HepG2 (cell line): ENCODE data around the gene CNN3. TPM values are rescaled to one million over a fixed set of nuclear protein-coding genes. Genes with fewer than 3 reads are reported as not detected.

ENCODE experiments used
- ASH2L ChIP-seq: fragments of 300-600, 200-600 bp; sonication (generic); IDR thresholded peaks from 2 replicates; pipeline ENCODE4 v1.7.0; 2017; ENCODE audit warnings: low read depth, mild to moderate bottlenecking, moderate library complexity, mixed read lengths, low read length; ENCODE audit not compliant: insufficient read length
- IRF1 ChIP-seq: sonication (generic); formaldehyde crosslinking; IDR thresholded peaks from 2 replicates; pipeline ENCODE4 v1.4.0; 2020; ENCODE audit warnings: low read depth, mild to moderate bottlenecking, missing genetic modification reagents
- ISL2 ChIP-seq: sonication (generic); formaldehyde crosslinking; IDR thresholded peaks from 2 replicates; pipeline ENCODE4 v1.5.0; 2020; ENCODE audit warnings: missing genetic modification reagents
- KAT8 ChIP-seq: IDR thresholded peaks from 2 replicates; pipeline ENCODE4 v1.6.1; 2016; ENCODE audit warnings: missing genetic modification reagents, missing compliant biosample characterization
- NFKB2 ChIP-seq: sonication (generic); formaldehyde crosslinking; IDR thresholded peaks from 2 replicates; pipeline ENCODE4 v1.4.0; 2020; ENCODE audit warnings: missing genetic modification reagents, borderline replicate concordance
- PLSCR1 ChIP-seq: sonication (generic); formaldehyde crosslinking; IDR thresholded peaks from 2 replicates; pipeline ENCODE4 v1.5.0; 2020; ENCODE audit warnings: missing genetic modification reagents, mild to moderate bottlenecking, borderline replicate concordance
- REPIN1 ChIP-seq: sonication (generic); formaldehyde crosslinking; IDR thresholded peaks from 2 replicates; pipeline ENCODE4 v1.8.0; 2022; ENCODE audit warnings: missing genetic modification reagents, low read depth, mild to moderate bottlenecking, borderline replicate concordance
- SP1 ChIP-seq, 2 experiments: fragments of 450-650 bp in 1 of 2; sonication (generic) in 1 of 2; formaldehyde crosslinking in 1 of 2; IDR thresholded peaks; 2 replicates each; pipeline versions ENCODE4 v1.4.0 to v1.6.1; 2016 to 2020; ENCODE audit warnings: missing genetic modification reagents in 1 of 2
- SYNCRIP ChIP-seq: fragments of 200-400 bp; formaldehyde crosslinking; IDR thresholded peaks from 2 replicates; pipeline ENCODE4 v1.6.1; 2018; ENCODE audit warnings: mild to moderate bottlenecking, low read depth, low read length; ENCODE audit not compliant: insufficient read depth
- TCF12 ChIP-seq, 2 experiments: fragments of 450-650 bp in 1 of 2; sonication (generic) in 1 of 2; formaldehyde crosslinking in 1 of 2; IDR thresholded peaks; 2 replicates each; pipeline versions ENCODE4 v1.6.1 to v1.8.0; 2017 to 2022; ENCODE audit warnings: antibody characterized with exemption in 1 of 2, mild to moderate bottlenecking in 1 of 2, missing genetic modification reagents in 1 of 2, moderate library complexity in 1 of 2
- ZNF136 ChIP-seq: sonication (generic); formaldehyde crosslinking; IDR thresholded peaks from 2 replicates; pipeline ENCODE4 v1.8.1; 2022; ENCODE audit warnings: low read depth, mild to moderate bottlenecking, moderate library complexity, missing genetic modification reagents
- ZNF256 ChIP-seq: sonication (generic); formaldehyde crosslinking; conservative IDR thresholded peaks from 2 replicates; pipeline ENCODE4 v1.4.0; 2020; ENCODE audit warnings: missing genetic modification reagents
- ZNF414 ChIP-seq: sonication (generic); formaldehyde crosslinking; IDR thresholded peaks from 2 replicates; pipeline ENCODE4 v1.5.0; 2020; ENCODE audit warnings: missing genetic modification reagents
- ZNF446 ChIP-seq: sonication (generic); formaldehyde crosslinking; IDR thresholded peaks from 2 replicates; pipeline ENCODE4 v1.5.0; 2020; ENCODE audit warnings: mild to moderate bottlenecking, missing genetic modification reagents
- ZNF460 ChIP-seq: sonication (generic); formaldehyde crosslinking; IDR thresholded peaks from 2 replicates; pipeline ENCODE4 v1.5.1; 2020; ENCODE audit warnings: missing genetic modification reagents, mild to moderate bottlenecking, borderline replicate concordance
- ZNF563 ChIP-seq: sonication (generic); formaldehyde crosslinking; IDR thresholded peaks from 2 replicates; pipeline ENCODE4 v1.8.0; 2022; ENCODE audit warnings: mild to moderate bottlenecking, moderate library complexity, missing genetic modification reagents
- ZNF577 ChIP-seq: sonication (generic); formaldehyde crosslinking; IDR thresholded peaks from 2 replicates; pipeline ENCODE4 v1.4.0; 2020; ENCODE audit warnings: mild to moderate bottlenecking, low read depth, missing genetic modification reagents, borderline replicate concordance
- ZNF607 ChIP-seq: sonication (generic); formaldehyde crosslinking; IDR thresholded peaks from 2 replicates; pipeline ENCODE4 v1.5.1; 2020; ENCODE audit warnings: missing genetic modification reagents, mild to moderate bottlenecking, borderline replicate concordance
- ZNF720 ChIP-seq: sonication (generic); formaldehyde crosslinking; IDR thresholded peaks from 2 replicates; pipeline ENCODE4 v1.4.0; 2020; ENCODE audit warnings: missing genetic modification reagents
- ZNF772 ChIP-seq: sonication (generic); formaldehyde crosslinking; IDR thresholded peaks from 2 replicates; pipeline ENCODE4 v1.5.0; 2020; ENCODE audit warnings: mild to moderate bottlenecking, missing genetic modification reagents
- polyA plus RNA-seq, 8 experiments: library from polyadenylated mRNA; depleted of rRNA in 3 of 8; stranded (reverse) in 7 of 8; unstranded in 1 of 8; fragments of >200 nt; fragmentation: Illumina TruSeq in 4 of 8; extraction: Trizol in 4 of 8; gene quantifications; 2 replicates each; pipeline versions ENCODE4 v1.2.1 to v1.2.3, GENCODE V29; 2011 to 2016; ENCODE audit warnings: low read depth in 4 of 8, missing spikeins in 1 of 8, mixed read lengths in 1 of 8; ENCODE audit not compliant: insufficient read depth in 1 of 8
- total RNA-seq, 5 experiments: library from RNA; depleted of rRNA; stranded (reverse); fragments of >200 nt; fragmentation: Illumina TruSeq; extraction: Trizol; gene quantifications; 2 replicates each; pipeline ENCODE4 v1.2.3, GENCODE V29; 2016; ENCODE audit warnings: low read depth in 1 of 5
- TF ChIP-seq, protein P1 (sequence below): sonication (generic); formaldehyde crosslinking; IDR thresholded peaks from 2 replicates; pipeline ENCODE4 v1.4.0; 2020; ENCODE audit warnings: missing genetic modification reagents
- TF ChIP-seq, protein P2 (sequence below): IDR thresholded peaks from 2 replicates; pipeline ENCODE4 v1.6.1; 2016

Gene CNN3
- total and polyA plus RNA-seq, 2 of the 13 experiments (the other 11 are each of a cell fraction or from before 2014, with no cell fraction given), result 113 to 223 TPM

- TF ChIP-seq ASH2L (no peak), ZNF577 (no peak), ZNF136 (CRISPR knock-in tag) (no peak), REPIN1 (CRISPR knock-in tag) (peak; percentile 78; the same call in 1 of the 2 replicates), KAT8 (CRISPR knock-in tag) (peak; percentile 33; the same call in 1 of the 2 replicates), ZNF446 (CRISPR knock-in tag) (no peak), ZNF256 (no peak), ZNF460 (no peak), IRF1 (CRISPR knock-in tag) (no peak), SYNCRIP (no peak), ZNF607 (no peak), TCF12 (IDR thresholded peaks at IDR 0.05) (no peak), TCF12 (CRISPR knock-in tag; IDR thresholded peaks at IDR 0.05) (no peak), ZNF563 (CRISPR knock-in tag) (no peak), ISL2 (no peak), ZNF772 (CRISPR knock-in tag) (no peak), SP1 (IDR thresholded peaks at IDR 0.05) (no peak), SP1 (CRISPR knock-in tag; IDR thresholded peaks at IDR 0.05) (peak; percentile 50; the same call in 1 of the 2 replicates), ZNF720 (no peak), NFKB2 (no peak; the same call in 1 of the 2 replicates), PLSCR1 (CRISPR knock-in tag) (no peak), ZNF414 (CRISPR knock-in tag) (no peak)
- TF ChIP-seq, protein P1, sequence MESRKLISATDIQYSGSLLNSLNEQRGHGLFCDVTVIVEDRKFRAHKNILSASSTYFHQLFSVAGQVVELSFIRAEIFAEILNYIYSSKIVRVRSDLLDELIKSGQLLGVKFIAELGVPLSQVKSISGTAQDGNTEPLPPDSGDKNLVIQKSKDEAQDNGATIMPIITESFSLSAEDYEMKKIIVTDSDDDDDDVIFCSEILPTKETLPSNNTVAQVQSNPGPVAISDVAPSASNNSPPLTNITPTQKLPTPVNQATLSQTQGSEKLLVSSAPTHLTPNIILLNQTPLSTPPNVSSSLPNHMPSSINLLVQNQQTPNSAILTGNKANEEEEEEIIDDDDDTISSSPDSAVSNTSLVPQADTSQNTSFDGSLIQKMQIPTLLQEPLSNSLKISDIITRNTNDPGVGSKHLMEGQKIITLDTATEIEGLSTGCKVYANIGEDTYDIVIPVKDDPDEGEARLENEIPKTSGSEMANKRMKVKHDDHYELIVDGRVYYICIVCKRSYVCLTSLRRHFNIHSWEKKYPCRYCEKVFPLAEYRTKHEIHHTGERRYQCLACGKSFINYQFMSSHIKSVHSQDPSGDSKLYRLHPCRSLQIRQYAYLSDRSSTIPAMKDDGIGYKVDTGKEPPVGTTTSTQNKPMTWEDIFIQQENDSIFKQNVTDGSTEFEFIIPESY, result peak; percentile 41; the same call in 1 of the 2 replicates
- TF ChIP-seq, protein P2, sequence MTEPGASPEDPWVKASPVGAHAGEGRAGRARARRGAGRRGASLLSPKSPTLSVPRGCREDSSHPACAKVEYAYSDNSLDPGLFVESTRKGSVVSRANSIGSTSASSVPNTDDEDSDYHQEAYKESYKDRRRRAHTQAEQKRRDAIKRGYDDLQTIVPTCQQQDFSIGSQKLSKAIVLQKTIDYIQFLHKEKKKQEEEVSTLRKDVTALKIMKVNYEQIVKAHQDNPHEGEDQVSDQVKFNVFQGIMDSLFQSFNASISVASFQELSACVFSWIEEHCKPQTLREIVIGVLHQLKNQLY, result no peak
Measured at GRCh38 chr1:94854458-94855306, 72.2 kb downstream of the CNN3 start (continued).
